22Rv1 (cell line): ENCODE data around the gene ANGPTL2.

Experiments used
- CTCF ChIP-seq: fragments of 450-650 bp; IDR thresholded peaks from 2 replicates; pipeline ENCODE4 v1.5.1; 2017; ENCODE audit warnings: mild to moderate bottlenecking
- ZFX ChIP-seq: fragments of 450-650 bp; IDR thresholded peaks from 2 replicates; pipeline ENCODE4 v1.6.1; 2017; ENCODE audit warnings: antibody characterized with exemption, borderline replicate concordance

GRCh38 chr9:127162864-127163365 lies 40.5 kb upstream of the ANGPTL2 start:
- TF ChIP-seq CTCF (no peak), ZFX (no peak)
